ENCODE data around the gene MED19.

MED19 gene

GRCh38 chr11:57667736-57668433 is 44.1 kb downstream of the MED19 start, which contains the start of gene ZDHHC5:
TSS of gene ZDHHC5 (plus strand) at chr11:57668114. CDS start at chr11:57673091, 4,977 bp downstream.
- no peaks in the 10 kb centered on the region for H3K9me3 ChIP-seq (ENCODE audit: severe bottlenecking)
- DNase-seq (ENCODE audit: low spot score) (peak; percentile 99), ATAC-seq (ENCODE audit: low read depth) (peak; percentile 92)
- H3K4me3 ChIP-seq (ENCODE audit: severe bottlenecking) = peak within 1 kb of the TSS; percentile 83
- TF ChIP-seq, protein P1, sequence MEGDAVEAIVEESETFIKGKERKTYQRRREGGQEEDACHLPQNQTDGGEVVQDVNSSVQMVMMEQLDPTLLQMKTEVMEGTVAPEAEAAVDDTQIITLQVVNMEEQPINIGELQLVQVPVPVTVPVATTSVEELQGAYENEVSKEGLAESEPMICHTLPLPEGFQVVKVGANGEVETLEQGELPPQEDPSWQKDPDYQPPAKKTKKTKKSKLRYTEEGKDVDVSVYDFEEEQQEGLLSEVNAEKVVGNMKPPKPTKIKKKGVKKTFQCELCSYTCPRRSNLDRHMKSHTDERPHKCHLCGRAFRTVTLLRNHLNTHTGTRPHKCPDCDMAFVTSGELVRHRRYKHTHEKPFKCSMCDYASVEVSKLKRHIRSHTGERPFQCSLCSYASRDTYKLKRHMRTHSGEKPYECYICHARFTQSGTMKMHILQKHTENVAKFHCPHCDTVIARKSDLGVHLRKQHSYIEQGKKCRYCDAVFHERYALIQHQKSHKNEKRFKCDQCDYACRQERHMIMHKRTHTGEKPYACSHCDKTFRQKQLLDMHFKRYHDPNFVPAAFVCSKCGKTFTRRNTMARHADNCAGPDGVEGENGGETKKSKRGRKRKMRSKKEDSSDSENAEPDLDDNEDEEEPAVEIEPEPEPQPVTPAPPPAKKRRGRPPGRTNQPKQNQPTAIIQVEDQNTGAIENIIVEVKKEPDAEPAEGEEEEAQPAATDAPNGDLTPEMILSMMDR (IDR thresholded peaks at IDR 0.05; ENCODE audit: poor library complexity, severe bottlenecking) = peak; percentile 36
- peaks cover 16% of the 10 kb centered on the region for H3K4me1 ChIP-seq (ENCODE audit: insufficient read depth, poor library complexity, severe bottlenecking)
- no peaks in the 10 kb centered on the region for H3K27me3 ChIP-seq (ENCODE audit: insufficient read depth, poor library complexity, severe bottlenecking)
- peak within 1 kb of the TSS; percentile 90 for H3K27ac ChIP-seq (ENCODE audit: poor library complexity, severe bottlenecking)
- peaks cover 21% of the 10 kb centered on the region for H3K36me3 ChIP-seq (ENCODE audit: low read depth)

DNA sequence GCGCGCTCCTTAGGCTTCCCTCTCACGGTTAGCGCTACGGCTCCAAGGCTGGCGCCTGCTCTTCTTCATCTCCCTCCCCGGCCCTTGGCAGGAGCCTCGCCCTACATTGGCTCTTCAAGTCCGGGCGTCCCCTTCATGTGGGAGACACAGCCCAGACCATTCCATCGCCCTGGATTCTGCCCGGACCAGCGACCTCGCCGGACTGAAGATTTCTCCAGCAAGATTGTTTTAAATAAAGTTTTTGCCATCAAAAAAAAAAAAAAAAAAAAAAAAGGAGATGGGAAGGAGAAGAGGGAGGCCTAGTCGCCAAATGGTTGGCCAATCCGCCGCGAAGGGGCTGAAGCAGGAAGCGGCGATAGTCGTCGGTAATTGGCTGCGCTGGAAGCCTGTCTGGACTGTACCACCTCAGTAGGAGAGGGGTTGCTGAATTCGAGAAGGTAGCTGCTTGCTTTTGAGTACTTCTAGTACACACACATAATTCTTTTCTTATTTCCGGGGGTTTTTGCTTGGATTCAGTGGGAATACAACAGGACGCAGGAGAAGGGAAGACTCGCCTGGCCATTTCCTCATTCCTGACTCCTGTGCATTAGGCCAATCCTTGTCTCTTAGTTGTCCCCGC is 44.8 kb downstream of the MED19 start:
- Histone ChIP-seq H3K9me3 (ENCODE audit: severe bottlenecking) (no peaks in the 10 kb centered on the region), H3K36me3 (ENCODE audit: low read depth) (peaks cover 18% of the 10 kb centered on the region), H3K27me3 (ENCODE audit: insufficient read depth, poor library complexity, severe bottlenecking) (no peaks in the 10 kb centered on the region), H3K4me1 (ENCODE audit: insufficient read depth, poor library complexity, severe bottlenecking) (peaks cover 16% of the 10 kb centered on the region), H3K4me3 (ENCODE audit: severe bottlenecking) (peak overlapping the region; percentile 83), H3K27ac (ENCODE audit: poor library complexity, severe bottlenecking) (peak overlapping the region; percentile 90)
- peak; percentile 98 for DNase-seq (ENCODE audit: low spot score)
- TF ChIP-seq, protein P1 (IDR thresholded peaks at IDR 0.05; ENCODE audit: poor library complexity, severe bottlenecking) = no peak
- ATAC-seq (ENCODE audit: low read depth) = peak; percentile 63

DNA sequence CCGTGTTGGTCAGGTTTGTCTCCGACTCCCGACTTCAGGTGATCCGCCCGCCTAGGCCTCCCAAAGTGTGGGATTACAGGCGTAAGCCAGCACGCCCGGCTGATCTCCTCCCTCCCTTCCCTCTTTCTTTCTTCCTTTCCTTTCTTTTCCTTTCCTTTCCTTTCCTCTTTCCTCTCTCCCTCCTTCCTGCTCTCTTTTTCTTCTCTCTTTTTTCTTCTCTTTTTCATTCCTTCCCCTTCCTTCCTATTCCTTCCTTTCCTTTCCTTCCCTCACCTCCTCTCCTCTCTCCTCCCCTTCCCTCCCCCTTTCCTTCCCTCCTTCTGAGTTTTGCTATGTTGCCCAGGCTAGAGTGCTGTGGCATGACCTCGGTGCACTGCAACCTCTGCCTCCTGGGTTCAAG is 48.0 kb downstream of the MED19 start:
- TF ChIP-seq, protein P1 (IDR thresholded peaks at IDR 0.05; ENCODE audit: poor library complexity, severe bottlenecking) = no peak
- H3K27ac ChIP-seq (ENCODE audit: poor library complexity, severe bottlenecking) = no peak overlapping the region

GRCh38 chr11:57662893-57663292 is 49.1 kb downstream of the MED19 start:
- DNase-seq (ENCODE audit: low spot score) (no peak), ATAC-seq (ENCODE audit: low read depth) (no peak)
- no peaks in the 10 kb centered on the region for H3K9me3 ChIP-seq (ENCODE audit: severe bottlenecking)
- no peak overlapping the region for H3K4me3 ChIP-seq (ENCODE audit: severe bottlenecking)
- peaks cover 4% of the 10 kb centered on the region for H3K4me1 ChIP-seq (ENCODE audit: insufficient read depth, poor library complexity, severe bottlenecking)
- H3K27ac ChIP-seq (ENCODE audit: poor library complexity, severe bottlenecking) = no peak overlapping the region
- TF ChIP-seq, protein P1 (IDR thresholded peaks at IDR 0.05; ENCODE audit: poor library complexity, severe bottlenecking) = peak; percentile 15
- H3K36me3 ChIP-seq (ENCODE audit: low read depth) = peaks cover 38% of the 10 kb centered on the region
- H3K27me3 ChIP-seq (ENCODE audit: insufficient read depth, poor library complexity, severe bottlenecking) = no peaks in the 10 kb centered on the region

More for the DNA sequence above, 48.0 kb downstream of the MED19 start:
- Histone ChIP-seq H3K4me1 (ENCODE audit: insufficient read depth, poor library complexity, severe bottlenecking) (peaks cover 4% of the 10 kb centered on the region), H3K36me3 (ENCODE audit: low read depth) (peaks cover 37% of the 10 kb centered on the region), H3K9me3 (ENCODE audit: severe bottlenecking) (no peaks in the 10 kb centered on the region), H3K27me3 (ENCODE audit: insufficient read depth, poor library complexity, severe bottlenecking) (no peaks in the 10 kb centered on the region), H3K4me3 (ENCODE audit: severe bottlenecking) (no peak overlapping the region)
- ATAC-seq (ENCODE audit: low read depth) = no peak
- no peak for DNase-seq (ENCODE audit: low spot score)

GRCh38 chr11:57659669-57660068 is 52.3 kb downstream of the MED19 start:
- no peaks in the 10 kb centered on the region for H3K27me3 ChIP-seq (ENCODE audit: insufficient read depth, poor library complexity, severe bottlenecking)
- H3K9me3 ChIP-seq (ENCODE audit: severe bottlenecking) = no peaks in the 10 kb centered on the region
- H3K27ac ChIP-seq (ENCODE audit: poor library complexity, severe bottlenecking) = no peak overlapping the region
- ATAC-seq (ENCODE audit: low read depth) (no peak), DNase-seq (ENCODE audit: low spot score) (no peak)
- H3K4me3 ChIP-seq (ENCODE audit: severe bottlenecking) = no peak overlapping the region
- TF ChIP-seq, protein P1 (IDR thresholded peaks at IDR 0.05; ENCODE audit: poor library complexity, severe bottlenecking) = no peak
- peaks cover 38% of the 10 kb centered on the region for H3K36me3 ChIP-seq (ENCODE audit: low read depth)
- H3K4me1 ChIP-seq (ENCODE audit: insufficient read depth, poor library complexity, severe bottlenecking) = peaks cover 4% of the 10 kb centered on the region

Measured in RWPE2 (cell line).